HG02642 (cell line): Measurements from ENCODE around the gene KCNMA1.

Experiments used
- ATAC-seq: cut with Tn5 transposase; IDR thresholded peaks from one replicate; pipeline ENCODE4 v1.9.1; 2021; ENCODE audit warnings: mild to moderate bottlenecking; ENCODE audit not compliant: unreplicated experiment, poor library complexity

Gene KCNMA1

DNA sequence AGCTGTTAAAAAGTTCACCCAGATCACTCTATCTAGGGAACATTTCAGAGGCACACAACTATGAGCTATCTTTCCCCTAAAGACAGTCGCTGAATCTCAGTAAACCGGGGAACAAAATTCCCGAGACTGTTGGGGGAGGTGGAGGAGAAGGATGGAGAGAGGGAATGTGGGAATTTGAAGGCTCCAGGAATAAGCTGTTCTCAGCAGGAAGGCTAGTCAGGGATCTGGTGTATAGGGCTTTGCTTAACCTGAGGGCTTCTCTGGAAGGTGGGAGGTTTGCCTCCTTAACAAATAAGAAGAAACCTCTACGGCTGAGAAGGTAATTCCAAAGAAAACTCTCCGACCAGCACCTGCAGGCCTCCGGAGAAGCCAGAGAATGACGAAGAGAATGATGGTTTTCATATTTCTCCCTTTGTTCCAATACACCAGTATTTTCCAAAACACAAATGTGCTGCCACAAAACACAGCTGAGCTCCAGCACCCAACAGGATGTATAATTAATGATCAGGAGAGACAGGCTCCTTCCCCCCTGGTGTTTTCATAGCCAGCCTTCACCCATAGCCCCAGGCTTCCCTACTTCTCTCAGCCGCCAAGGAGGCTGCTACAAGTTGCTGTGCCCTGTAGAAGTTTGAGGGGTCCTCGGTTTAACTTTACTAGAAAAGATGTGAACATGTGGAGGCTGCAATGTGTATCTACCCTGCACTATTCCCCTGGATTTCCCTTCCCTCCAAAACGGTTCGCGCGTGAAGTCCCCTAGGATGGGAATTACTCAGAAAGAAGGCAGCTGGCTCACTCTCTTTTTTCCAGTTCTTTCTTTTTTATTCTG, 2.0 kb downstream of the KCNMA1 start:
- ATAC-seq: no peak

DNA sequence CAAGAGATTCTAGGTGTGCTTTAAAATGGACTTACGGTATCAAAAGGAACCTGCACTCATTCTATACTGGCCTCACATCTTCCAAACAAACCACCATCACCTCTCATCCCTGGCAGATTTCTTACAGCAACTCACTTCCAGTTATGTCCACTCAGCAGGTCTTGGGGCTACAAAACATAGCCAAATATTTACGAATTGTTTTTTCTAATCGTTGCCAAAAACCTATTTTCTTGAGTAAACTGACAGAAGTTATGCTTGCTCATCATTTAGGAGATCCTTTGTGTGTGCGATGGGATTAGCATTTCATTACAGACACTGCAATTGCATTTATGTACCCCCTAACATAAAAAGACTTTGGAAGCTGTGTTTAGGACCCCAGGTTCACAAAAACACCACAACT, 2.7 kb downstream of the KCNMA1 start:
- no peak for ATAC-seq

DNA sequence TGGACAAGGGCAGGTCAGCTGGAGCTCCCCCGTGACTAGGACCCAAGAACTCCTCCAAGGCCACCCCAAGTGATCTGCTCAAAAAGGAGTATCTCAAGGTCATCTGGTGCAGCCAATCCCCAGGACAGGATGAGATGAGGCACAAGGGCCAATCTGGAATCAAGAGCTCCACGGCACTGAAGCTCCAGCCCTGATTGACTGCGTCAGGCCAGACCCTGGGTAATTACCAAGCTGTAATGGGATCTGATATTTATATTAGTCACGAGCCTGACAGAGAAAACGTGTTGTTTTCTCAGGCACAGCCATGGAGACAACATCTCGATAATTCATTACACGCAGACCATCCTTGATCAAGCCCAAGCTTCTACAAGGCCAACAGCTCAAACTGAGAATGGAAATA, 4.2 kb downstream of the KCNMA1 start:
- no peak for ATAC-seq

GRCh38 chr10:77631241-77631640, 6.4 kb downstream of the KCNMA1 start:
- no peak for ATAC-seq

DNA sequence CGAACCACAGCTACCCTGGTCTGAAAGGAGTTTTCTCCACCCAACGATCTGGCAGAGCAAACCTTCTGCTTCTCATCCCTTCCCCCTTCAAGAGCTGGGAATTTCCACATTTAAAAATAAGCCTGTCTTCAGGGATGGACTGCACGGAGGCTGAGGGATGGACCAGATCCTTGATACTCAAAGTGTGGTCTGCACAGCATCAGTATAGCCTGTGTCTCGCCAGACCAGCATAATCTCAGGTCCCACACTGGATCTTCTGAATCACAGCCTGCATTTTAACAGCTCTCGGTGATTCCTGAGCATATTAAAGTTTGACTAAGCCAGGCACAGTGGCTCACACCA, 7.1 kb downstream of the KCNMA1 start:
- no peak for ATAC-seq

- no peak for ATAC-seq
Observed at GRCh38 chr10:77629775-77630506, 7.7 kb downstream of the KCNMA1 start.

DNA sequence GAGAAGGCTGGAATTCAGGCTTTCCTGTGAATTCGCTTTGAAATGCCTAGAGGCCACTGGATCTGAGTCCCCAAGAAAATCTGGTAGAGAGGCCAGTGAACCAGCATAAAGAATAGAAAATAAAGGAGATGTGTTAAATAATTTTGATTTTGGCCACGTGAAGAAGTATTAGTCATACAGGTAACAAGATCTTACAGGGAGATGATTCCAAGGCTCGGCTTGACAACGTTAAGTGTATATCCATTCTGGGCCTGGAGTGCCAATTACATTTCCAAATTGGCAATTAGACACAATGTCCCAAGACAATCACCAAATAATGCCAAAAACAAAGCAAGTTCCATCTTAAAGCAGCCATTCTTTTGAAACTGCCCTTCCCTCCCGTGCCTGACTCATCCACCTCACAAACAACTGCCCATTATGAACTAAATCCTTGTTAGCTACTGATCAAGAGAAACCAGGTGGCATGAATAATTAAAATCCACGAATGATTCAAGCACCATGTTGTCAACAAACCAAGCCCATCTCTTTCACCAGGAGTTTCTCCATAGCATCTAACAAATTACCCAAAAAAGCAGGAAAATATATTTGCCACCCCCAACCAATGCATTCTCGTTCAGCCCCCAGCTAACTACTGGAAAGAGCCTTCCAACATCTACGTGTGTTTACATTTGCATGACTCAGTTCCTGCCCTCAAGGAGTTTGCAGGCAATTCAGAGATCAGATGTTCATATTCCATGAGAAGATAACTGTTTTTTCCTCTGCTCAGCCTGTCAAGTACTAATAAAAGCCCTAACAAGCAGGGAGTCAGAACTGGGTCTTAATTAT, 8.5 kb downstream of the KCNMA1 start:
- ATAC-seq: no peak

DNA sequence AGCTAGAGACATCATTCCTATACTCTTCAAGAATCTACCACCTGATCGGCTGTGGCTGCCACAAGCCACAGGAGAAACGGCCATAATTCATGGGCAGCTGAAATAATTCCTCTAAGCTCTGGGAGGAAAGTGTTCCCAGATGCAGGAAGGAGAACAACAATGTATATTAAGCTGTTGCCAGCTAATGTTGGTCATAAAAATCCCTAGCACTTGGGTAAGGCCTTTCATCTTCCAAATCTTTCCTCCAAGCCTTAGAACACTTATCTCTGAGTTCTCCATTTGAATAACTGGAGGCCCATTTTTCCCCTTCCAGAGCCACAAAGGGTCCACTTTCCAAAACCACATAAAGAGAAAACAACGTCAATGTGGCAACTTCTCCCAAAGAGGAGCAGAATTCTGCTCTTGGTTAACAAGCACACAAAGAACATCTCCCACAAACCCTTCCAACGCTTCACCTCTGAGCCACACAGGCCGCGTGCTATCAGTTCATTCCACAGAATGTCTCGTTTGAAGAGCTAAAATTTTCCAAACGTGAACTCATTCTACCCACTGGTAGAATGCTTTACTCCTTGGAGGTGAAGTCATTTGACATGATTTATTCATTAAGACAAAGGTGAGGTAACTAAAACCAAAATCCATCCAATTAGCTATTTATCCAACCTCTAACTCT, 11.2 kb downstream of the KCNMA1 start:
- ATAC-seq: no peak

DNA sequence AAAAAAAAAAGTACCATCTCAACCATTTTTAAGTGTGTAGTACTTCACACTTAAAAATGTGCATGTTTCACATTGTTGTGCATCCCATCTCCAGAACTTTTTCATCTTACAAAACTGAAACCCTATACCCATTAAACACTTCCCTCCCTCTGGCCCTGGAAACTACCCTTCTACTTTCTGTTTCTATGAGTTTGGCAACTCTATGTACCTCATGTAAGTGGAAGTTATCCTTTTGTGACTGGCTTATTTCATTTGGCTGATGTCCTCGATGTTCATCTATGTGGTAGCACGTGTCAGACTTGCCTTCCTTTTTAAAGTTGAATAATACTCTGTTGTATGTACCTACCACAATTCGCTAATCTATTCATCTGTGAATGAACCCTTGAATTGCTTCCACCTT, 12.2 kb downstream of the KCNMA1 start:
- ATAC-seq: no peak

DNA sequence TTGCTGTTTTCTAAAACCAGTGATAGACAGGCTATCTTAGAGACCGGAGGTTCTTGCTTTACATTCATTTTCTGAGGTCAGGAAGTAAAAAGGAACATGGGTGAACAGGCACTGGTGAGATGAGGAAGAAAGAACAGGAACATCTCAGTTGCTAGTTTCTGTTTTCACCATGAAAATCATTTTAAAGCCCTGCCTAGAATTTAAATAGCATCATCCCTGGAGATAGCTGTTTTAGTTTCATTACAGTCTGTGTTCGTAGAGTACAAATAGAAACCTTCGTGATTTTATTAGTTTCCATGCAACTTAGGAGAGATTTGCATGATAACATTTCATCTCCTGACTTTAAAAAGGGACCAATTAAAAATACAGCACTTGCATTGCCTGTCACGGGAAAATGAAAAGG, 14.7 kb downstream of the KCNMA1 start:
- ATAC-seq: peak; percentile 57

- no peak for ATAC-seq
Observed at GRCh38 chr10:77620731-77621130, 16.9 kb downstream of the KCNMA1 start.

GRCh38 chr10:77619964-77620703, 17.5 kb downstream of the KCNMA1 start:
- no peak for ATAC-seq

DNA sequence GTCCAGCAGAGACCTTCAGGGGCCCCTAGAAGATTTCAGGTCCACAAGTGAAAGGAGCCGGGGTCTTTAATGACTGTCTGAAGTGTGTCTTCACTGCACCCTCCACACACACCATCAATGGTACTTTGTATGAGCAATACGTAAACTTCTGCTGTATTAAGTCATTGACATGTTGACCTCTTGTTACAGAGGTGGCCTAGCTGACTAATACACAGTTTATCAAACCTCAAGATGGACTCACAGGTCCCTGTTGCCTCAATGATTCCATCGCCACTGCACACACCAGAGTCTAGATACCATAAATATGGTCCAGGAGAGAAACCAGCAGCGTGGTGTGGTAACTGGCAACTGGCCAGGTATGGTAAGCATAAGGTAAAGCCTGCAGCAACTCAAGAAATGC, 19.5 kb downstream of the KCNMA1 start:
- no peak for ATAC-seq

GRCh38 chr10:77616766-77617165, 20.8 kb downstream of the KCNMA1 start:
- no peak for ATAC-seq

DNA sequence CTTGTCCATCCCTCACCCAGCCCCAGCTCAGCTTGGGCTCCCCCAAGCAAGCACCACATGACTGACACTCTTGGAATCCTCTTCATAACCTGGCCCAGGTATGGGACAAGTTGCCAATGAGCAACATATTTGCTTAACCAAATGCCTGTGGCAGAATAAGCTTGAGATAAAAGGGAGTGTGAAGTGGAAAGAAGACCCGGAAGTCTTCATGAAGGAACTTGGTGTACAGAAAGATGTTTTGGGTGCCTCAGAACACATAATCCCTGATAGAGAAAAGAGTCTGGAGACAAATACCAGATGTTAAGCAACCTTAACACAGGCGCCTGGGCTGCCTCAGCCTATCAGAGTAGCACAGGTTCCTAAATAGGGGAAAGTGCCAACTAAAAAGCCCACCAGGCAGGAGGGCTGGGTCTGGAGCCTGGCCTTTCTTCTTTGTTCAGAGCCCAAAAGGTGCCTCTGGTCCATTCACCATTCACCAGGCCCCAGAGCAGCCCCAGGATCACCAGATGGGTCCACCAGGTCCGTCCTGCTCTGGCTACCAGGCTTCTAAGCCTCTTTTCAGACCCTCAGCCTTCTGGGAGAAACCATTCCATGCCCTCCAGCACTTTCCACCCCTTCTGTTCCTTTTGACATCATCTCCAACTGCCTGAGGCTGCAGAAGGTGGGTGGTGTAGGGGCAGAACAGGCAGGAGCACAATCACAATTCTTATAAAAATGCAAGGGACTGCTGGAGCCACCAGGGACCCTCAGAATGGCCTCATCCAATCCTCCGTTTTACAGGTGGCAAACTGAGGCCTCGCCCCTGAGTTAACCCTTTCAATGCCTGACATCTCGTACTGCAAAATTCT, 22.6 kb downstream of the KCNMA1 start:
- no peak for ATAC-seq

- ATAC-seq: no peak
Observed at GRCh38 chr10:77613476-77614130, 24.0 kb downstream of the KCNMA1 start.

GRCh38 chr10:77611670-77612069, 25.9 kb downstream of the KCNMA1 start:
- no peak for ATAC-seq

DNA sequence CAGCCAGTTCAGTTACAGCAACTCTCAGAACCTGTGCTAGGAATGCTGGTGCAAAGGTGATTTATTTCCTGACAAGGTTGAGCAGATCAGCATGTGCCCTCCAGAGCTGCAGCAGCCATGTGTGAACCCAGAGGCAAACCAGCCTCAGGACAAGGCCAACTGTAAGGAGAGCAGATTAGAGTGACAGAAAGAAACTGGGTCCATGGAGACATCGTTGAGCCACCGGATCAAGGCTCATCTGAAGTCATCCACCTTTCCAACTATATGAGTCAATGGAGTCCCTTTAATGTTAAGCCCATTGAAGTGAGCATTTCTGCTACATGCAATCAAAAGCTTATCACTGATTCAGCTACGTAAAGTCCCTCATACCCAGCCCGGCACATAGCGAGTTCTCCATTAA, 26.4 kb downstream of the KCNMA1 start:
- ATAC-seq: no peak
